ENCODE measurements around the gene DIS3L2. TPM values are rescaled to one million over a fixed set of nuclear protein-coding genes. Genes with fewer than 3 reads are reported as not detected.

The DIS3L2 gene
- total RNA-seq: 58.4 TPM

GRCh38 chr2:231961349-231962166, at the start of gene DIS3L2:
DIS3L2 (plus strand) TSS chr2:231961713; CDS start chr2:232014928, 53,215 bp downstream.

GRCh38 chr2:231926180-231926741, 35.3 kb upstream of the DIS3L2 start, which contains the start of gene NPPC:
NPPC (minus strand) TSS chr2:231926396; CDS start chr2:231926249, 147 bp downstream.

GRCh38 chr2:232378735-232379151, 417.2 kb downstream of the DIS3L2 start, which contains the start of gene ALPP:
ALPP (plus strand) TSS chr2:232378751; CDS start chr2:232378803, 52 bp downstream.

Other genes starting within 250 kb of the DIS3L2 start
- gene PDE6D, start 180.4 kb upstream of the DIS3L2 start, total RNA-seq: 28.9 TPM
- gene COPS7B, start 175.3 kb upstream of the DIS3L2 start, total RNA-seq: 37.9 TPM
- 5.2 TPM for gene NPPC, start 35.3 kb upstream of the DIS3L2 start, total RNA-seq